ENCODE data around the gene SYNPO.

Gene SYNPO

GRCh38 chr5:150601491-150602345 lies 38.7 kb upstream of the SYNPO start:
- TF ChIP-seq CTCF (conservative IDR thresholded peaks at IDR 0.05; ENCODE audit: low read depth, low read length) = no peak
- H3K4me3 ChIP-seq (ENCODE audit: low read depth, low read length) = no peak overlapping the region
- no peak for DNase-seq (ENCODE audit: low read depth)

GRCh38 chr5:150603052-150603451 lies 37.4 kb upstream of the SYNPO start:
- no peak for TF ChIP-seq CTCF (conservative IDR thresholded peaks at IDR 0.05; ENCODE audit: low read depth, low read length)
- DNase-seq (ENCODE audit: low read depth) = no peak
- H3K4me3 ChIP-seq (ENCODE audit: low read depth, low read length) = no peak overlapping the region

- no peak for TF ChIP-seq CTCF (conservative IDR thresholded peaks at IDR 0.05; ENCODE audit: low read depth, low read length)
- H3K4me3 ChIP-seq (ENCODE audit: low read depth, low read length) = no peak overlapping the region
Measured at GRCh38 chr5:150603491-150603890, 37.0 kb upstream of the SYNPO start.

GRCh38 chr5:150604010-150604409 lies 36.5 kb upstream of the SYNPO start:
- no peak for TF ChIP-seq CTCF (conservative IDR thresholded peaks at IDR 0.05; ENCODE audit: low read depth, low read length)

More at GRCh38 chr5:150603491-150603890, 37.0 kb upstream of the SYNPO start:
- no peak for DNase-seq (ENCODE audit: low read depth)

GRCh38 chr5:150604894-150605440 lies 35.5 kb upstream of the SYNPO start:
- no peak for DNase-seq (ENCODE audit: low read depth)
- no peak overlapping the region for H3K4me3 ChIP-seq (ENCODE audit: low read depth, low read length)
- no peak for TF ChIP-seq CTCF (conservative IDR thresholded peaks at IDR 0.05; ENCODE audit: low read depth, low read length)

More at GRCh38 chr5:150604010-150604409, 36.5 kb upstream of the SYNPO start:
- no peak for DNase-seq (ENCODE audit: low read depth)
- no peak overlapping the region for H3K4me3 ChIP-seq (ENCODE audit: low read depth, low read length)

- peak; percentile 76 for DNase-seq (ENCODE audit: low read depth)
- no peak for TF ChIP-seq CTCF (conservative IDR thresholded peaks at IDR 0.05; ENCODE audit: low read depth, low read length)
- H3K4me3 ChIP-seq (ENCODE audit: low read depth, low read length) = no peak overlapping the region
Measured at GRCh38 chr5:150605546-150605945, 34.9 kb upstream of the SYNPO start.
